Stomach (tissue), 4 donors: Measurements from ENCODE around the gene XYLT1.
"Not testable (repeated sequence)": the region's sequence is repeated elsewhere in the genome, so short reads cannot be mapped to it uniquely, and the experiment has no call there.

Experiments
- CTCF ChIP-seq, 7 experiments: fragments of 450-650 bp in 4 of 7; fragments of 200-600 bp in 3 of 7; sonication (generic) in 3 of 7; IDR thresholded peaks; one replicate each; pipeline ENCODE4 v1.5.1; 2016 to 2019; ENCODE audit warnings: antibody characterized with exemption in 7 of 7, control low read depth in 2 of 7, mild to moderate bottlenecking in 1 of 7
- EP300 ChIP-seq: sonication (generic); formaldehyde crosslinking; IDR thresholded peaks from one replicate; pipeline ENCODE4 v1.6.1; 2017; ENCODE audit warnings: antibody characterized with exemption
- POLR2A ChIP-seq, 4 donors: fragments of 450-650 bp; IDR thresholded peaks; one replicate each; pipeline ENCODE4 v1.6.1; 2016; ENCODE audit warnings: antibody characterized with exemption in 4 of 4, control low read depth in 2 of 4, mild to moderate bottlenecking in 1 of 4, moderate library complexity in 1 of 4
- POLR2AphosphoS5 ChIP-seq, 3 donors: sonication (generic); formaldehyde crosslinking; IDR thresholded peaks; one replicate each; pipeline ENCODE4 v1.6.1; 2016; ENCODE audit warnings: antibody characterized with exemption in 3 of 3

- not testable (repeated sequence) for TF ChIP-seq CTCF (IDR thresholded peaks at IDR 0.05); POLR2A (IDR thresholded peaks at IDR 0.05); POLR2AphosphoS5 (IDR thresholded peaks at IDR 0.05); EP300
These were observed 135.4 kb downstream of the XYLT1 start for GRCh38 chr16:17335406-17335805.
